NCI-H1048 (cell line): ENCODE results near the gene ACTMAP.
A peak's percentile ranks its signal among the peaks of the same experiment; 100 is the strongest.
"Not testable (repeated sequence)": the region's sequence is repeated elsewhere in the genome, so short reads cannot be mapped to it uniquely, and the experiment has no call there.

Experiments used
- DNase-seq: peaks from one replicate; lab custom pipeline; 2025; lab: John Stamatoyannopoulos, UW

Gene ACTMAP, protein sequence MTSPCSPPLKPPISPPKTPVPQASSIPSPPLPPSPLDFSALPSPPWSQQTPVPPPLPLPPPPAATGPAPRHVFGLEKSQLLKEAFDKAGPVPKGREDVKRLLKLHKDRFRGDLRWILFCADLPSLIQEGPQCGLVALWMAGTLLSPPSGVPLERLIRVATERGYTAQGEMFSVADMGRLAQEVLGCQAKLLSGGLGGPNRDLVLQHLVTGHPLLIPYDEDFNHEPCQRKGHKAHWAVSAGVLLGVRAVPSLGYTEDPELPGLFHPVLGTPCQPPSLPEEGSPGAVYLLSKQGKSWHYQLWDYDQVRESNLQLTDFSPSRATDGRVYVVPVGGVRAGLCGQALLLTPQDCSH

DNA sequence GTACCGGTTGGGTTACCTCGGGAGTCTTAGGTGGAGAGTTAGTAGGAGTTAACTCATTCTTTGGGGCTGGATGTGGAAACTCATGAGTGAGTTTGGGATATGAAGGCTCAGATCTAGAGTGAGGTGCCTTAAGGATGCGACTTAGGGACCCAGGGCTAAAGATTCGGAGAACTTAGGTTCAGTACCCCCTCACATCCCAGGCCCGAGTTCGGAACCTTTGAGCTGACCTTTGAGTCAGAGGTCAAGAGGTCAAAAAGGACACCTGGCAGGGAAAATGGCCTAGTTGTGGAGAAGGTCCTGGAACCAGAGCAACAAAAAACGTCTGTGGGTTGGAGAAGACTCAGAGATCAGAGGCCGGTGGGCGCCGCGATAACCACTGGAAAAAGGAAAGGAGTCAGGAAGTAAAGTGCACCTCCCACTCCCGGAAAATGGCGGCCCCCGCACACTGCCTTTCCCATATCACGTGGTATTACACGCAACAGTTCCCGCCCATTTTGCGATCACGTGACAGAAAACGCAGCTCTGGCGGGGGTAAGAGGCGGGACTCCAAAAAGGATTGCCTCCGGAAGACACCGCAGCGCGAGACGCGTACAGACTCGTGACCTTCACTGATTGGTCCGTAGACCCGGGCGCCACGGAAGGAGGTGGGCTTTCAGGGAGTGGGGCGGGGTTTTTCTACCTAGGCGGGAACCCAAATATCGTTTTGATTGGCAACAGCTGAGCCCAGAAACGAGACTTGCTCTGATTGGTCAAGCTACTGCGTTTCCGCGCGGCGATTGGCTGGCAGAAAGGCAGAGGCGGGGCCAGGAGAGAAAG is at the start of gene ACTMAP:
Gene ACTMAP, minus strand, starts transcription at position 420 of the 816 bp plus-strand sequence. CDS start 674 bp downstream, outside the sequence.
- peak; percentile 98 for DNase-seq

DNA sequence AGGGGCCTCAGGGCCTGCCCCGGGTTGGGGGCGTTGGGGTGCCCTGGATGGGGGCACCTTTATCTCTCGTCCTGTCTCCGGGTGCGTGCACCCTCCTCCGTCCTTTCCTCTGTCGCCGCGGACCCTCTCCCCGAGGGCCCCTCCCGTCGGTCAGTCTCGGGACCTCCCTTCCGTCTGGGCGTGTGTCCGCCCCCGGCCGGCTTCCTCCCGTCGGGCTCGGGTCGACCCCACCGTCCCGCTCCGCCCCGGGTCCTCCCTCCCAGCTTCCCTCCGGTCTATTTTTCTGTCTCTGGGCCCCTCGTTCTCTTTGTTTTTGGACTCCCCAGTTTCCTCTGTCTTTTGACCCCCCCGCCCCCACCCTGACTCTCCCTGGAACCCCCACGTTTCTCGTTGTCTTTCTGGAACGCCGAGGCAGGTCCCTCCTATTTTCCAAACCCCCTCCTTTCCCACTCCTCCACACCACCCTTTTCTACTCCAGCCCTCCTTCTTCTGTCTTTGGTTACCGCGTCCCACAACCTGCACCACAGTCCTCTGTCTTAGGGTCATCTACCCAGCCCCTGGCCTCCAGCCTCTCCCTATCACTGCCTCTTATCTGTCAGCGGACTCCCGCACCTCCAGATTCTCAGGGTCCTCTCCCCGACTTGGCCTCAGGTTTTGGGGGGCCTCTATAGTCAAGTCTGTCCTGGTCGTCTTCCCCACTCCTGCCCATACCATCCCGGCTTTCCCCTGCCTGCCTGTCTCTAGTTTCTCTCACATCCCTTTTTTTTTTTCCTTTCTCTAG is 49.5 kb upstream of the ACTMAP start:
- no peak for DNase-seq

DNA sequence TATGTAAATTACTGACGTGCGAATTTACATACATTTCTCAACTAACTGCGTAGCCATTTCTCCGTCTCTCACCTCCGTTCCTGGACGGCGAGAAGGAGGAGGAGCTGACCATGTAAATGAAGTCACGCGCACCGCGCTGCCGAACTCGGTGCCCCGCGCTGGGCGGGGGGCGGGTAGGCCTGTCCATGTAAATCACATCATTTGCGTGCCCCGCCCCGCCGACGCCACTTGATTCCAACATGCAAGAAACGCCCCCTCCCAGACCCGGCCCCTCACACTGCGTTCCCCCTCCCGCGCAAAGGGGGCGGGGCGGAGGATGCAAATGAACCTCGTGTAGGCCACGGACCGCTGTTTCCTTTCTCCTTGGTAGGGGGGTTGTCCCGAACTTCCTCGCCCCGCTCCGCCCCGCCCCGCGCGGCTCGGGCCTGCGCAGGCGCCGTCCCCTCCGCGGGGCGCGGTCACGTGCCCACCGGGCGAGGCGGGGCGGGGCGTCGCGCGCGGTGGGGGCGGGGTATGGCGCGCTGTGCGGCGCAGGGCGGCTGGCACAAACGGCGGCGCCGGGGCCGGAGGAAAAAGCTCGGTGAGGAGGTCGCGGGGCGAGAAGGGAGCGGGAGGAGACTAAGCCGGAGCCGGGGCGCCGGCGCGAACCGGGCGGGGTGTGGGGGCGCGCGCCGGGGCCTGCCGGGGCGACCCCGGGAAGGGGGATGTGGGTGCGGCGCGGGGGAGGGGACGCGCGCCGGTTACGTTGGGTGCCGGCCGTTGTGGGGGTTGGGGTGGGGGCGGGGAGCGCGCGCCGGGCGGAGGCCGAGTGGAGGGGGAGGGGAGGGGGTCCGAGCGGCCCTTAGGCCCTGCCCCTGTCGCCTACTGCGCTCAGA is 48.6 kb upstream of the ACTMAP start, which contains the start of gene EGLN2:
Gene EGLN2, plus strand, starts transcription at position 509 of the 875 bp plus-strand sequence. CDS start 1,382 bp downstream, outside the sequence.
- DNase-seq = peak; percentile 97

DNA sequence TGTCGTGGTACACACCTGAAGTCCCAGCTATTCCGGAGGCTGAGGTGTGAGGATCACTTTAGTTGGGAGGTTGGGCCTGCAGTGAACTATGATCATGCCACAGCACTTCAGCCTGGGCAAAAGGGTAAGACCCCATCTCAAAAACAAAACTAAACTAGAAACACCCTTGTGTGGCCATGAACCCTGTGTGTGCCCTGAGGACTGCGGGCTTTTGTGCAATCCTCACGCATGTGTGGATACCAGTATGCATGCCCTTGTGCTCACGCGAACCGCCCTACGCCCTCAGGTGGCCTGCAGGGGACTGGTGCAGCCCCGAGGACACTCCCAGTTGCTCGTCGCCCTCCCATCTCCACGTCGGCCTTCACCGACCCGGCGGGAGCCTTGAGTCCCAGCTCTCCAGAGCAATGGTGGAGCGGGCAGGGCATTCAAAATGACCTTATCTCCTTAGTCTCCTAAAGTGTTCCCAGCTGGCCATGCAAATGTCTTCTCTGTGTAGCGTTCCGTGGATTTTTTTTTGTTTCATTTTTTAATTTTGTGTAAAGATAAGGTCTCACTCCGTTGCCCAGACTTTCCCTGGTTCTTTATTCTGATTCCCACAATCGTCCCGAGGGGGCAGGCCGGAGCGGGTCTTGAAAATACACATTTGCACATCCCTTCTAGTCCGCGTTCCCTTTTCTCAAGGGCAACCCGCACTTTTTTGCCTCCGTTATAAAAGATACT is 47.8 kb upstream of the ACTMAP start:
- no peak for DNase-seq

DNA sequence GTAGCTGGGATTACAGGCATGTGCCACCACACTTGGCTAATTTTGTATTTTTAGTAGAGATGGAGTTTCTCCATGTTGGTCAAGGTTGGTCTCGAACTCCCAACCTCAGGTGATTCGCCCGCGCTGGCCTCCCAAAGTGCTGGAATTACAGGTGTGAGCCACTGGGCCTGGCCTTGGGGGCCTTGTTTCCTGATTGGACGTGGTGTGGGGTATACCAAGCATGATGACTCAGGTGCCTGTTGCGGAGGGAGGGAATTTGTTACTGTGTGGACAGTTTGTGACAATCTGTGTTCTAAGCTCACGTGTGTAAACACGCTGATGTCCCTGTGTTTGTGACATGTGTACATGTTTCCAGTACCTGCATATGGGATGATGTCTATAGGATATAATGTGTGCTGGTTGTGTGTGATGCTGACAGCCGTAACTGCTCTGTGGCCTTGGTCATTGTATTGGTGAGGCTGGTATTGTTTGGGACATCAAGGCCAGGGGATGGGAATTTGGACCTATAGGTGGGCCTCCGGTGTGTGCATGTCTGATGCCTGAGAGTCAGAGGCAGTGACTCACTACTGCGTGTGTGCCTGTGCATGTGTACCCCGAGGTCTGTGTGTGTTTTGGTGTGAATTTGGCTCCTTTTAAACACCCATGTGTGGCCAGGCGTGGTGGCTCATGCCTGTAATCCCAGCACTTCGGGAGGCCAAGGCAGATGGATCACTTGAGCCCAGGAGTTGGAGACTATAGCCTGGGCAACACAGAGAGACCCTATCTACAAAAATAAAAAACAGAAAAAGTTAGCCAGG is 47.1 kb upstream of the ACTMAP start:
- DNase-seq = no peak

DNA sequence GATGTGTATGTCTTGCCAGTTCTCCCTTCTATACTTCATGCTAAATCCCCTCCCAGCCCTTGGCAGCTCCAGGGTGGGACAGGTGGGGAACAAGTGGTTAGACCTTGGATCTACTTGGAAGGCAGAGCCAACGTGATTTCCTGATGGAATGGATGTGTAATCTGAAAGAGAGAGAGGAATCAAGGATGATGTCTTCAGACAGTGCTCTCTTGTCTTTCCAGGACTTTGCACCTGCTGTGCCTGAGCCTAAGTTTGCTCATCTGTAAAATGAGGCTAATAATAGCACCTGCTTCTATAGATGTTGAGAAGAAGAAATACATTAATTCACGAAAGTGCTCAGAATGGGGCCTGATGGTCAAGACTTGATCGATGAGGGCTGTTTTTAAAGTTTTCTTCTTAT is 41.7 kb upstream of the ACTMAP start:
- no peak for DNase-seq

DNA sequence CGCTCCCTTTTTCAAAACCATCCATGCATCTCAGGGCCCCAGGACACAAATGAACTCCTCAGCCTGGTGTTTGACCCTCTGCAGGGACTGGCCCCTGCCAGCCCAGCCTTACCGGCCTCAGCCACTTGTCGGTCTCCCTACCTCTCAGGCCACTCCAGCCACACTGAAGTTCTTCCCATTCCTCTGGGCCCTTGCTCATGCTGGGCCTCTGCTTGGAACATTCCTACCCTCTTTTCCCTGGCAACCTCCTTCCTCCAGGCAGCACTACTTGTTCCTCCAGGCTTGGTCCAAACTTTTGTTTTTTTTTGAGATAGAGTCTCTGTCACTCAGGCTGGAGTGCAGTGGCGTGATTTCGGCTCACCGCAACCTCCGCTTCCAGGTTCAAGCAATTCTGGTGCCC is 41.1 kb upstream of the ACTMAP start:
- no peak for DNase-seq

DNA sequence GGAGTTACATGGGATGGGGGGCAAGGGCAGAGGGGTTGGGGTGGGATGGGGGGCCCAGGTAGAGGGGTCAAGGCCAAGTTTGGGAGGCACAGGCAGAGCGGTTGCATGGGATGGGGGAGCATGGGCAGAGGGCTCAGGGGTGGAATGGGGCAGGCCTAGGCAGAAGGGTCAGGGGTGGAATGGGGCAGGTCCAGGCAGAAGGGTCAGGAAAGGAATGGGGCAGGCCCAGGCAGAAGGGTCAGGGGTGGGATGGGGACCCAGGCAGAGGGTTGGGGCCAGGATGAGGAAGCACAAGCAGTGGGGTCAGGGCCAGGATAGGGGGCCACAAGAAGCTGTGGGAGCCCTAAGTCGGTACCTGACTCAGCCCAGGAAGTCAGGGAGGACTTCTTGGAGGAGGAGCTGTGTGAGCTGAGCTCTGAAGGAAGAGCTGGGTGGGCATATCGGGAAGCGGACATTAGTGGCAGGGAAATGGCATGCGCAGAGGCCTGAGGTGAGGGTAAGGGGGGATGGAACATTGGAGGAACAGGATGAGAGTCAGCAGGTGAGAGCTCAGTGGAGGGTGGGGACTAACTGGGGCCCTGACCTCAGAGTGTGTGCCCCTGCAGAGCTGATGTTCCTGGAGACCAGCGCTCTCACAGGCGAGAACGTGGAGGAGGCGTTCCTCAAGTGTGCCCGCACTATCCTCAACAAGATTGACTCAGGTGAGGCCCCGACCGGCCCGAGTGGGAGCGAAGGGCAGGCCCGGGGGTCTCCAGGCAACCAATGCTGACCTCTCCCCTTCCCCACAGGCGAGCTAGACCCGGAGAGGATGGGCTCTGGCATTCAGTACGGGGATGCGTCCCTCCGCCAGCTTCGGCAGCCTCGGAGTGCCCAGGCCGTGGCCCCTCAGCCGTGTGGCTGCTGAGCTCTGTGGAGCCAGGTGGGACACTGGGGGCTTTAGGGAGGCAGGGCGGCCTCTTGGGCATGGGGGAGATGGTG is 36.1 kb upstream of the ACTMAP start:
- no peak for DNase-seq

DNA sequence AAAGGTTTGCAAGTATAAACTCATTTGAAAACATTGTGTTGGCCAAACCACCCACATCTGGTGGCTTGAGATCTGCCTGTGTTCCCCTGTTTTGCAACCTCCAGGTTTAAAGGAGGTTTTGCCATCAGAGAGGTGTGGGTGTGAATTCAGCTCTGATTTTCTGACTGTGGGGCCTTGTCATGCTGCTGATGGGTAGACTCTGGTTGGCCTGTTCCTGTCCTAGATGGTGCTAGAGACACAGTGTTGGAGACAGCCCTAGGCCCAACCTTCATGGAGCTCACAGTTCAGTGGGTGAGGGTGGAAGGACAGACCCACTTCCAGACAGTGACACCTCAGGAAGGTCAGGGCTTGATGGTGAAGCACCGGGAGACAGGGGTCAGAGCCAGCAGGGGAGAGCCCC is 35.2 kb upstream of the ACTMAP start:
- no peak for DNase-seq

DNA sequence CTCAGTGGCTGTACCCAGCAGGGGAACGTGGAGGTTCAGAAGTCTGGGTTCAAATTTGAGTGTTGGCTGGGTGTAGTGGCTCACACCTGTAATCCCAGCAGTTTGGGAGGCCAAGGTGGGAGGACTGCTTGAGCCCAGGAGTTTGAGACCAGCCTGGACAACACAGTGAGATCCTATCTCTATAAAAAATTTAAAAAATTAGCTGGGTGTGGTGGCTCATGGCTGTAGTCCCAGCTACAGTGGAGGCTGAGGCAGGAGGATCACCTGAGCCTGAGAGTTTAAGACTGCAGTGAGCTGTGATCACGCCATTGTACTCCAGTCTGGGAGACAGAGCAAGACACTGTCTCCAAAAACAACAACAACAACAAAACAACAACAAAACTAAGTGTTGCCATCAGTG is 33.9 kb upstream of the ACTMAP start:
- DNase-seq = not testable (repeated sequence)

DNA sequence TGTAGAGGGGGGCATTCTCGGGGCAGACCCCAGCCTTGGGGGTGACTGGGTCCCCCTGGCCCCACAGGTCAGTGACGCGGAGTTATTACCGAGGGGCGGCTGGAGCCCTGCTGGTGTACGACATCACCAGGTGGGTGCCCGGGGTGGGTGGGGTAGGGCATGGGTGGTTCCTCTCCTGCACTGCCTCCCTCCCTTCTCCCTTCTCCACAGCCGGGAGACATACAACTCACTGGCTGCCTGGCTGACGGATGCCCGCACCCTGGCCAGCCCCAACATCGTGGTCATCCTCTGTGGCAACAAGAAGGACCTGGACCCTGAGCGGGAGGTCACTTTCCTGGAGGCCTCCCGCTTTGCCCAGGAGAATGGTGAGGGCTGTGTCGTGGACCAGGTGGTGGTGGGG is 33.4 kb upstream of the ACTMAP start:
- DNase-seq = no peak

DNA sequence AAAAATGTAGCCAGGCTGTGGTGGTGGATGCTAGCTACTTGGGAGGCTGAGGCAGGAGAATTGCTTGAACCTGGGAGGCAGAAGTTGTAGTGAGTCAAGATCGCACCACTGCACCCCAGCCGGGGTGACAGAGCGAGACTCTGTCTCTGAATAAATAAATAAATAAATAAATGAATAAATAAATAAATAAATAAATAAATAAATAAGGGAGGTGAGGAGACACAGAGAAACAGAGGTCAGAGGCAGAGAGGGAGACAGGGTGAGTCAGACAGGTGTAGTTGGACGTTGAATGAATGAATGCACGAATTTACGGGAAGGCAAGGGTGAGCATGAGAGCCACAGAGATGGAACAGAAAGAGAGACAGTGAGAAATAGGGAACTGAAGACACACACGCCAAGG is 30.9 kb upstream of the ACTMAP start:
- no peak for DNase-seq

DNA sequence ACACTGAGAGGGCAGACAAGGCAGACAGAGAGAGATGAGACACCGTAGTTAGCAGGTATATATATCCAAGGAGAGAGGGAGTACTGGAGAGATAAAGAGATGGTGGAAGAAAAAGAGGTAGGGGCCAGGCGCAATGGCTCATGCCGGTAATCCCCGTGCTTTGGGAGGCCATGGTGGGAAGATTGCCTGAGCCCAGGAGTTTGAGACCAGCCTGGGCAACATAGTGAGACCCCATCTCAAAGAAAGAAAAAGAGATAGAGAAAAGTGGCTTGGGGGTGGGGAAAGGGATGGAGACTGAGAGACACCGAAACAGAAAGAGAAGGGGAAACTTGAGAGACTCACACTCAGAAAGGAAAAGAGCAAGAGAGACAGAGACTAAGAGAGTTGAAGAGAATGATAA is 30.3 kb upstream of the ACTMAP start:
- DNase-seq = no peak

DNA sequence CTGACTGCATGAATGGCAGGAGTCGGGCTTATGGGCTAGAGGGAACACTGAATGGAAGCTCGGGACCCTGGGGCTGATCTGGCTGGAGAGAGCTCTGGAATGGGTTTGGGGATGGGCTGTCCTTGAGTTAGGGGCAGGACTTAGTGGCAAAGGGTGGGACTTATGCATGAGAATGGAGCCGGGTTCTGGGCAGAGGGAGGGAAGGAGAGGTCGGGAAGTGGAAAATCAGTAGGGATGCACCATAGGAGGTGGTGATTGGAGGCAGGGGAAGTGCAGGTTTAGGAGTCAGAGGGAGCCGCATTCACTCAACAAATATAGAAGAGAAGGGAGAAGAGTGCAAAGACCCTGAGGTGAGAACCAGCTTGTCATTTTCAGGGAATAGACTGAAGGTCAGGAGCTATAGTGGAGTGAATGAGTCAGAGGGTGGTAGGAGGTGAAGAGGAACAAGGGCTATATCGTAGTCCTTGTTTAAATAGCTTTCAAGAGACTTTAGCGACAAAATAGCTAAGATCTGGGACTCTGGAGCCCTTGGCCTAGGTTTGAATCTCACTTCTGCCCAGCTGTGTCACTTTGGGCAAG is 28.5 kb upstream of the ACTMAP start:
- no peak for DNase-seq

DNA sequence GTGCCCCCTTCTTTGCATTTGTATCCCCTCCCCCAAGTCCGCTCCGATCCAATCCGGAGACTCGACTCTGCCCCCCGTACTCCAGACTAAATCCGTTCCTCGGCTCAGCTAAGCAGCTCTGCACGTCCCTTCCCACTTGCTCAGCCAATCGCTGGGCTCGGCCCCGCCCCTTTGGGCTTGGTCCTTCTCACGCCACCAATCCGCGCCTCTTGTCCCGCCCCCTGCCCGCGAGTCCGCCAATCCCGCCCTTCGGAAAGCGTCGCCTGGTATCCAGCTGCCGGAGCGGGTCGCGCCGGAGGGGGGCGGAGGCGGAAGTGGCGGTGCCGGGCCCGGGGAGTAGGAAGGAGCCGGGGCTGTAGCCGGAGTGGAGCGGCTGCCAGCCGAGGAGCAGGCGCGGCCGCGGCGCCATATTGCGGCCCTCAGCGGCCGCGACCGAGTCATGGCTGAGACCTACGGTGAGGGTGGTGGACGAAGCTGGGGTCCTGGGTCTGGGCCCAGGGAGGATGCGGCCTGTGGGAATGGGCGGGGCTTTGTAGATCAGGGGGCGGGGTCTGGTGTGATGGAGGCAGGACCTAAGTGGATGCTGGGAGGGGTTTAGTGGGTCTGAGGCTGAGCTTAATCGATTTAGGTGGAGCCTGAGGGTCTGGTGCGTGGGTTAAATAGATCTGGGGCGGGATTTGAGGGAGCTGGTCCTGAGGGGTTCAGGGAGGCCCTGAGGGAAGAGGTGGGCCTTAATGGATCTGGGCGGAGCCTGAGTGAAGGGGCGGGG is 27.8 kb upstream of the ACTMAP start, which contains the start of gene RAB4B:
Gene RAB4B, plus strand, starts transcription at position 311 of the 769 bp plus-strand sequence. Its CDS starts 129 bp downstream, at position 440.
- DNase-seq = peak; percentile 98

DNA sequence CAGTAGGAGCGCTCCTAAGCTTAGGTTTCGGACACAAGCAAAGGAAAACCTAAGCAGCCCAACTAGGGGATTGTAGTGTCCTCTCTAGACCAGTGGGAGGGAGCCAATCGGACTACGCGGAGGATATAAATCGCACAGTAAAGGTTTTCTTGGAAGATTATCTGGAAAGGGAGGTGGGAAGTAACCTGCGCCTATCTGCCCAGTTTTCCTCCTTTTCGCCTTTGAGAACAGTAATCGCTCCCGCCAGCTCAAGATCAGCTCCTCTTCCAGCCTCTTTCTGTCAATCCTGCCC is 27.3 kb upstream of the ACTMAP start:
- DNase-seq = no peak

DNA sequence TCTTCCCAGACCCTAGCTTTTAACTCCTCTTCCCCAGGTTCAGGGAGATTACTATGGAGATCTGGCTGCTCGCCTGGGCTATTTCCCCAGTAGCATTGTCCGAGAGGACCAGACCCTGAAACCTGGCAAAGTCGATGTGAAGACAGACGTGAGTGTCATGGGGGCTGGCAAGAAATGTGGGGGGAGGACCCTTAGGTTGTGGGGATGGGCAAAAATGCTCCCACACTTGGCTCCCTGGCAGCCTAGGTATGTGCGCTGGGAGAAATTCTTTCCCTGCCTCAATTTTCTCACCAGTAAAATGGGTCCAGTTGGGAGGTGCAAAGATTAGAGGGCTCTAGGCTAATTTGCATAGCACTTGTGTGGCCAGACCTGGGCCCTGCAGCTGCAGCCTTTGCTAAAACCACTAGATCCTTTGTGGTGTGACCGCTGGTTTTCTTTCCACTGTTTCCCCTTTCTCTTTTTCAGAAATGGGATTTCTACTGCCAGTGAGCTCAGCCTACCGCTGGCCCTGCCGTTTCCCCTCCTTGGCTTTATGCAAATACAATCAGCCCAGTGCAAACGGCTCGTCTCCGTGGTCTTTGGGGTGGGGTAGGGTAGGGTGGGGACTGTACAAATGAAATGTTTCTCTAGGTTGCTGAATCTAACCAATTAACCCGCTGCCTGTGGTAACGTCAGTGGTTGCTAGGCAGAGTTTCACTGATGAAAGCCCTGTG is 26.8 kb upstream of the ACTMAP start:
- peak; percentile 72 for DNase-seq
